Measurements from ENCODE around the gene GALC.

The GALC gene

GRCh38 chr14:87888136-87888999, 104.6 kb downstream of the GALC start:
- in situ Hi-C loops (cut with HindIII; ENCODE audit: low sequenced_read_pairs) = no loop called here
- no peak for DNase-seq (ENCODE audit: low read depth)
- no peak overlapping the region for H3K4me3 ChIP-seq (ENCODE audit: low read depth, low read length)
- TF ChIP-seq CTCF (IDR thresholded peaks at IDR 0.05; ENCODE audit: low read depth, low read length, missing control alignments) = peak; percentile 41

- in situ Hi-C loops (cut with HindIII; ENCODE audit: low sequenced_read_pairs) = no loop called here
- no peak overlapping the region for H3K4me3 ChIP-seq (ENCODE audit: low read depth, low read length)
- no peak for DNase-seq (ENCODE audit: low read depth)
- TF ChIP-seq CTCF (IDR thresholded peaks at IDR 0.05; ENCODE audit: low read depth, low read length, missing control alignments) = no peak
Measured at GRCh38 chr14:87883750-87884149, 109.2 kb downstream of the GALC start.

Data from astrocyte of the cerebellum (primary cell).